PC-3 (cell line): ENCODE measurements around the gene TIMM21.

ENCODE experiments used
- CTCF ChIP-seq: fragments of 300-600 bp; sonication (generic); conservative IDR thresholded peaks from 2 replicates; pipeline ENCODE4 v1.5.1; 2017; ENCODE audit warnings: antibody characterized with exemption, low read depth, mild to moderate bottlenecking, low read length
- EZH2 ChIP-seq: fragments of 300-600 bp; sonication (generic); IDR thresholded peaks from one replicate; pipeline ENCODE4 v1.6.1; 2017; ENCODE audit warnings: antibody characterized with exemption, mild to moderate bottlenecking, low read length; ENCODE audit not compliant: unreplicated experiment

- TF ChIP-seq CTCF (no peak), EZH2 (no peak)
Observed at GRCh38 chr18:74139888-74140287, 8.4 kb upstream of the TIMM21 start.
